HG03354 (cell line): Measurements from ENCODE around the gene ETV3L.

Experiments used
- ATAC-seq: cut with Tn5 transposase; IDR thresholded peaks from one replicate; pipeline ENCODE4 v1.9.1; 2021; ENCODE audit warnings: mild to moderate bottlenecking; ENCODE audit not compliant: unreplicated experiment, poor library complexity, severe bottlenecking

ETV3L gene

DNA sequence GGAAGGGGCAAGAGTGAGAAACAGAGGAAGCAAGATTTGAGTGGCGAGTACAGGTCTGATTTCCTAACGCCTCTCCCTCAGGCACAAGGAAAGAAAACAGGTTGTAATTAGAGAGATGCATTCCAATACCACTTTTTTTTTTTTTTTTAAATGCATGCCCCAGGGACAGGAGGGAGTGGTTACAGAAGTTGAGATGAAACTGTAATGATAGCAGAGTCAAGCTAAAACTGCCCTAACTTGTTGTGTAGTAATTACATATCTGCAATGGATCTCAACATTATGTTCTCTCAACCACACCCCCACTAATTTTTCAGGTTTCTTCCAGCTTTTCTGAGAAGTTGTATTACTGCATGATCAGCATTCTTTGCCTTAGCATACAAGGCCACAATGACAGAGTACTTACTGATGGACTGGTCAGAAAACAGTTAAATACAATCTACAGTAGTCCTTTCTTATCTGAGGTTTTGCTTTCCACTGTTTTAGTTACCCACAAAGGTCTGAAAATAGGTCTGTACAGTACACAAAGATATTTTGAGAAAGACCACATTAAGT, 33.1 kb upstream of the ETV3L start:
- ATAC-seq = no peak

DNA sequence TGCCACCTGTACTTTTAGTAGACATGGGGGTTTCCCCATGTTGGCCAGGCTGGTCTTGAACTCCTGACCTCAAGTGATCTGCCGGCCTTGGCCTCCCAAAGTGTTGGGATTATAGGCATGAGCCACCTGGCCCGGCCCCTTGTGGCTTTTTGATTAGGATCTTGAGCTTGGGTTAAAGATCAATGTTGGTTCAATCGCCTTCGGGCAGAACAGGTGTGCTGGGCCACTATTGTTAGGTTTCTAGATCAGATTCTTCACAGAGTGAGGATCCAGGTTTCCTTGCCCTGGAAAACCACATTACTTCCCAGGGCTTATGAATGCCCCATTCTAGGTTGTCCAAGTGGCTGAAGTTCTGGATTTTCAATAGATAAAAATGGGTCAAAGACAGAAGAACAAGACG, 32.5 kb upstream of the ETV3L start:
- ATAC-seq = no peak

DNA sequence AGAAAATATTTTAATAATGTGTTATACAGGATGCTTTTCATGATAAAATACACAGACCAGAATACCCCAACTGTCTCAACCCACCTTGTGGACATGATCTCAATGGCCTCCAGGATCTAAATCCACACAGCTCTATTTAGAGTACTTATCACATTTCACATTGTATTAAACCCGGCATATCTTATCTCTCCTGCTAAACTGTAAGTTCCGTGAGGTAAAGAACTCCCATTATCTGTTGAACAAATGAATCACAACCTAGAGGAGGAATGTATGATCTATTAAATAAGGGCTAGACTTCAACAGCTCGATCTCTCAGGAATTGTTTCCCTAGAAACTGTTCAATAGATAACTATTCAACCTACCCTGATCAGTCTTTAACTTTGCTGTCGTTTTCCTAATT, 31.7 kb upstream of the ETV3L start:
- ATAC-seq = no peak

DNA sequence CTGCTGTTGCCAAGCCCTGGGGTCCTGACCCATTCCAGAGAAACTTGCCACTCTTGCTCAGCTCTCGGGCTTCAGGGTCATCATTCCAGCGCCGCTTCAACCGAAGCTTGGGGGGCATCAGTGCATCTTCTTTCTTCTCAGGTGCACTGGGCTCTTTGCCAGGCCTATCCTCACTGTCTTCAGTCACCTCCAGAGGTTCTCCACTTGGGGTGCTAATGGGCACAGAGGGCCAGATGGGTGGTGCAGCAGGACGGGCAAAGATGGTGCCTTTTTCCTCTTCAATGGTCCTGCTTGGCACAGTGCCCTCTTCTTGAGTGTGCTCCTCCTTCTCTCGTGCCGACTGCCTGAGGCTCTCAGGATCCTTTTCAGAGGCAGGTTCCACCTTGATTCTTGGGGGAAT, 25.2 kb upstream of the ETV3L start:
- ATAC-seq = no peak

DNA sequence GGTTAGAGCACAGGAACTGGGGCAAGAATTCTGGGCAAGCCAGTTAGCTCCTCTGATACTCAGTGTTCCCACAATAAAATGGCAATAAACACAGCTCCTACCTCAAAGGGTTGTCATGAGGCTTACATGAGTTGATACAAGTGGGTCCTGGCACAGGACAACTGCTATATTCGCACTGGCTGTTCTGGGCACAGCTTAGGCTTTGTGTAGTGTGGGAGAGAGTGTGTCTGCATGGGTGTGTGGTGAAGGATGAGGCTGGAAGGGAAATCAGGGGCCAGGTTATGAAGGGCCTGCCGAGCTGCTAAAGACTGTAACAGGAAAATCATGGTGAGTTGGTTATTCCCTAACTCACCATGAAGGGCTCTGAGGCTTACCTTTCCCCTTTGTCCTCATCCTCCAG, 19.8 kb upstream of the ETV3L start:
- no peak for ATAC-seq

DNA sequence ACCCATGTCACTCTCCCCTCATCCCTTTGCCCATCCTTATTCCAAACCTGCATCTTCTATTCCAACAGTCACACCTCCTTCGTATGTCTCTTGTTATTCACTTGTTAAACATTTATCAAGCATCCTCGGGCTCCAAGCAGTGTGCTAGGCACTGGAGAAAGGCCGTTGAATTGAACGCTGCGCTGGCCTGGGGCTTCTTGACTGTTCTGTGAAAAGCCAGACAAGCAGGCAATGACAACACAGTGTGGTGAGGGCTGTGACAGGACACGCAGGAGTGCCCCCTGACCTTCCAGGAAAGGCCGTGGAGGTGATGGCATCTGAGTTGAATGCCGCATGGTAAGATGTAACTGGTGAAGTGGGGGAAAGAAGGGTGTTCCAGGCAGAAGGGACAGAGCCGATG, 19.4 kb upstream of the ETV3L start:
- ATAC-seq = no peak

DNA sequence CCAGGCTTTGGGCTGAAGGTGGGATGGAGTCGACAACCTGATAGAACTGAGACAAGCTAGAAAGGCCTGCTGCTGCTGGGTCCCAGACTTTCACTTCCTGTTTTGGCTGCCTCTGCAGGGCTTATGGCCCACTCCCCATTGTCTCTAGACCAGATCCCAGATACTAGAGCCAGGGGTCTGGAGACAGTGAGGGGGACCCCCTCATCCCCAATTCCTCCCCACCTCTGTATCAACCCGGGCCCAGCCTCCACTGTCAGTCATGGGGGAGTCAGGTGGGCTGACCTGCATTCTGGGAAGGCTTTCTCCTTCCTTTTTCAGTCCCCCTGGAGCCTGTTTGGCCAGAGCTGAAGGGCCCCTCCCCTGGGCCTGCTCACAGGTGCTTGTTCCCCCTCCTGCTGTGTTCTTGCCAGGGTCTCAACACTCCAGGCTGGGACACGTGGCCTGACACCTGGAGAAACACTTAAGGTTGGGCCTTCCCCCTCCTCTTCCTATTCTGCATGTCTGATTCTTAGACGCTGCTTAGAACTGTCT, 18.0 kb upstream of the ETV3L start:
- peak; percentile 66 for ATAC-seq

DNA sequence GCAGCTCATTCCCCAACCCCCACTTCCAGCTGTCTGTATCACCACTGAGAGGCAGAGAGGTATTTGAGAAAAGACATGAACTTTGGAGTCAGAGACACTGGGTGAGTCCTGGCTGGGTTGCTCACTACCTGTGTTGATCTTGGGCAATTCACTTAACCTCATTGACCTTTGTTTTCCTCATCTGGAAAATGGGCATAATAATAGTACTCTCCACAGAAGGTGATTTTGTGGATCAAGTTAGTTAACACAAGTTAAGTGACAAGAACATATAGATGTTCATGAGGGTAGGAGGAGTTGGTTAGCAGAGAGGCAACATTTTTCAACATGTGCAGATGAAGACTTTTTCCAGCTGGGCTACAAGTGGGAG, 17.1 kb upstream of the ETV3L start:
- no peak for ATAC-seq

DNA sequence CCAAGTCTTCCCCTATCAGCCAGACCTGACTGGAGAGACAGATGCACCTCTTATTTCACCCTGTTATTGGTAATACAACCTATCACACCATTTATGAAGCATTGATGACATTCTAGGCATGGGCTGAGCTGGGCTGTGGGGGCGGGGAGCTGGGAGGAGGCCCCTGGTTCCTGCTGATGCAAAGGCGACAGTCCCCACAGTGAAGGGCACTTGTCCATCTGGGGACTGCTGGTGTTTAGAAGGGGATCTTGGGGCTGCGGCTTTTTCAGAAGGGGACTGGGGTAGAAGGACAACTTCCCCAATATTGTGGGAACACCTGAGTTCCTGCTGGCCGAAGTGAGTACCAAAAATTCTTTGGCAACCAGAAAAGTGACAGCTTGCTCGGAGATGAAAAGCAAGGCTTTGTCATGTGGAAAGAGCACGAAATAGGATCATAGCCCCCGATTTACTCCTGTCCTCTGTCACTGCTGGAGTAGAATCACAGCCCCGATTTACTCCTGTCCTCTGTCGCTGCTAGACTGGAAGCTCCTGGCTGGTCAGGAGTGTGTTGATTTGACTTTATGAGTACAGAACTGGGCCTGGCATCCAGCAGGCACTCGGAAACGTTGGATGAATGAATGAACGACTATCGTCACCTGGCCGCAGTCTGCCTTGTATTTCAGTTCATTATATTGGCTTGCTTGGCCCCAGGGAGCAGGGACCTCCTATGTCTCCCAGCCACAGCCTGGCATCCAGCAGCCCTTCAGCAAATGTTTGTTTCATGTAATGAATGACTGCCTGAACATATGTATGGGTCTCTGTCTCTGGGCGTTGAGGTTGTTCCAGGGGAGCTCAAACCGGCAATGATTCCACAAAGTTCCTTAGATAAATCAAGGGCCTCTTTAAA, 16.5 kb upstream of the ETV3L start:
- no peak for ATAC-seq

DNA sequence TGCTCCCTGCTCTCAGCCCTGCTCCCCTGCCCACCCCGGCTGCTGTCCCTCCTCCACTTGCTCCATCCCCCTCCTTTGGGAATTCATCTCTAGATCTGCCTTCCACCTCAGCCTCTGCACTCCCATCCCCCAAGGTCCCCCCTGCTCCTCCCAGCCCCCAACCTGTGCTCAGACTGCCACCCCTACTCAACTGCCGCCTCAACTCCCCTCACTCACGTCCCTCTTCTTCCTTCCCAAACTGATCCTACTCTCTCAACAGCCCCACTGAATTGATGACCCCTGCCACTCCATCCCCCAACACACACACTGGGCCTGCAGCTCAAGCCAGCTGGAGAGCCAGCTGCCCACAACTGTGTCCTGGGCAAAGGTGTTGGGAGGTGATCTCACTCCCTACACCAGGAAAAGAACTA, 15.8 kb upstream of the ETV3L start:
- no peak for ATAC-seq

DNA sequence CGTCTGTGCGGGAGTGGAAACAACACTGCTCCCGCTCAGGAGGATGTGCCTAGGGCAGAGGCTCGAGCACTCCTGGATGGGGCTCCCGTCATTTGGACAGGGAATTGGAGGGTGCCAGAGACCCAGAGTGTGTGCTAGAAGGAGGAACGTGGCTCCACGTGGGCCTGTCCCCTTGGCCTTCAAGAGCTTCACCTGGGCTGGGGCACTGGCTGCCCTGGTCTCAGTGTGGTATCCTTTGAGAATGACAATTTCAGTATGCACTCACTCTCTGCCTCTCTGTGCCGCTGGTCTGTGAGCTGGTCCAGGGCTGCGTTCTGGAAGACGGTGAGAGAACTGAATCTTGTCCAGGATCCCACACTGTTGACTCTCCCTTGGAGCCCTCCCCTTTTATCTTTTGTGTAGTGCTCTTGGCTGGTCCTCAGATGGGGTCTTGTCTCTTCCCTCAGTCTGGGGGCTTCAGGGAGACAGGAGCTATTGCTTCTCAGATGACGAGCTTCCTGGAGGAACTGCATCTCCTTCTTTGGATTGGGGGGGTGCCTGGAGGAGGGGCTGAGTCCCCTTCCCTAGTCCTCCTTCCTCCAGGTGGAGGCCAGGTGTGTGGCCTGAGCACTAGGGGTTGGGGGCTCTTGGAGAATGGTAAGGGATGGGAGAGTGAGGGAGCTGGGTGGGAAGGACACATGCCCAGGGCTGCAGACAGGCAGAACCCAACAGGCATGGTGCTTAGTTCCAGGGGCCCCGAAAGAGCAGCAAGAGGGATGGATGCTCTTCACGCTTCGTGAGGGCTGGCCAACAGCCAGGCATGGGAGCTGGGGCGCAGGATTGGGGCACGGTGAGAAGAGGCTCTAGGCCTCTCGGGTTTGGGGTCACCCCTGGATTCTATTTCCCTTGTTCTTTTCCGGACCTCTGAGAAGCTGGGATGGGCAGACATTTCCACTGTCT, 14.8 kb upstream of the ETV3L start:
- ATAC-seq = no peak

DNA sequence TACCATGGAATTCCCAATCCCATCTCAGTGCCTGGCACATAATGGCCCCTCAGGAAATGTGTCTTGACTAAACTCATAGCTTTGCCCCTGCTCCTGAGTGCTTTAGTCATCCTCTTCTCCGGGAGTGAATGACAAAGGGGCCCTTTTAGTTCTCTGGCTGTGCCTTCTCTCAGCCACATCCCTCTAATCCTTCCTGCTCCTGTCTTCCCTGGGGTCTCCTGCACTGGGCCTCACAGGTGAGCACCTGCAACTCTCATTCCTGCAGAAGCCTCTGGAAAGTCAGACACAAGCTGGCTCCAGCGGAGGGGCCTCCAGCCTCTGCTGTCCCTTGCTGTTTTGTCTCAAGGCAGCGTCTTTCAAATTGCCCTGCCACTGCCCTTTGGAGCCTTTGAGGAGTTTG, 14.0 kb upstream of the ETV3L start:
- ATAC-seq = no peak

DNA sequence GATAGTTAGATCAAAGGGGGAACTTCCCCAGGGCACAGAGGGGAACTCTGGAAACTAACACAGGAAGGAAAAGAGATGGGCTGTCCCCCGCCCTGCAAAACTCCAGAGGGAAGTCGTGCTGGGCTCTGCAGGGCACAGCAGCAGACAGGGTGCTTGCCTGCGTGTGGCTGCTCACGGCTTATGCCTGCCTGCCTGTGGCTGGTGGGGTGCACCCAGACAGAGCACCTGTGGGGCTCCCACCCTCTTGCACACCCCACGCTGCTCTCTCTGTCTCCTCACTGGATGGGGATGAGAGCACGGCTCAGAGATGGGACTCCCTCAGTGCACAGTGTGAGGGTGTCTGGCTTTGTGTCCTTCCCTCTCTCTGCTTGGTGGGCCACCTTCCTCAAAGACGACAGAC, 13.5 kb upstream of the ETV3L start:
- ATAC-seq = no peak

DNA sequence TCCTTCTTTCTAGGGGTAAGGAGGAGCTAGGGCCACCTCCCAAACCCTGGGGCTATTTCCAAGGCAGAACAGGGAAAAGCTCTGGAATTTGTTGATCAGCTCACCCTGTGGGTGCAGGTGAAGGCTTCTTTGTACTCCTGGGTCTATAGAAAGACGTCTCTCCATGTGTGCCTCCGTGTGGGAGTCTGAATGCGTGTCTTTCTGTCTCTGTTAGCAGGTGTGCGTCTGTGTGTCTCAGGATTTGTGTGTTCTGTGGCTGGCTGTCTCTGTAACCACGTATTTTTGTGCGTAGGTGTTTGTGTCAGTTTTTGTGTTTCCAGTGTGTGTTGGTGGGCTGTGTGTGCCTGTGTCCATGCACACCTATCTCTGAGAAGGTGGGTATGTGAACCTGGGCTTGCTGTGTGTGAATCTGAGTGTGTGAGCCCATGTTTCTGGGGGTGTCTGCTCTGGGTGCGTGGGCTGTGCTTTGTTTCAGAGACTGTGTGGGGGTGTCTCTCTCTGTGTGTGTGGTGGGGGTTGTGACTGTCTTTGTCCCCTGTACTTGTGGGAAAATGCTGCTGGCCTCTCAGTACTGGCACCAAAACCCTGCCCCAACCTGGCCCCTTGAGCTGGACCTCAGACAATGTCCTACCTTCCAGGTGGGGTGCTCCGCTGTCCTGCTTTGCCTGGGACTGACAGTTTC, 12.7 kb upstream of the ETV3L start:
- ATAC-seq = no peak

DNA sequence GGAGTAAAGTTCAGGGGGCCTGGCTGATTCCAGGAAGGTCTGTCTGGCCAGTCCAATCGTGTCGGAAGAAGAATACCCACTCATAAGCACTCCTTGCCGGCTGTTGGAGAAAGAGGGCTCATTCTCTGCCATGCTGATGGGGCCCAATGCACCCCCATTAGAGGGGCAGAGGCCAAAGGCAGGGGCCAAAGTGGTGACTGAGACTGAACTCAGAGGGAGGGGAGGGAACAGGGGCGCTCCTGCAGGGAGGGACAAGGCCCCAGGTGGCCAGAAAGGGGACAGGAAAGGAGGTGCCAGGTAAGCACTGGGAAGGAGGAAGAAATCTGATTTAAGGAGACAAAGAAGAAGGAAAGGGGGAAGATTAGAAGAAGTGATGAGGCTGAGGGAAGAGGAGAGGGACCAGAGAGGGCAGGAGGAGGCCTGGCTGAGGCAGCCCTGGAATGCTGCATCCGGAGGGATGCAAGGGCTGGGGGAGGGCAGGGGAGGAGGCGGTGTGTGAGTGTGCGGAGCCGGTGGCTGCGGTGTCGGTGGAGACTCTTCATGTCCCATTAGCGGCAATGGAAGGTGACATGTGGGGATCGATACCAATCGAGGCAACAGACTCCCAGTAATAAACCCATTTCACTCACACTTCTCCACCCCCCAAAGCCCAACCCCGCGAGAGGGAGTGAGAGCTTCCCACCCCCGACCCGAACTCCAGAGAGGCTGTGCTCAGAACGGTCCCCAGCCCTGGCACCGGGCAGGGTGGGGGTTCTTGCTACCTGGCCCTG, 12.0 kb upstream of the ETV3L start:
- ATAC-seq = no peak

DNA sequence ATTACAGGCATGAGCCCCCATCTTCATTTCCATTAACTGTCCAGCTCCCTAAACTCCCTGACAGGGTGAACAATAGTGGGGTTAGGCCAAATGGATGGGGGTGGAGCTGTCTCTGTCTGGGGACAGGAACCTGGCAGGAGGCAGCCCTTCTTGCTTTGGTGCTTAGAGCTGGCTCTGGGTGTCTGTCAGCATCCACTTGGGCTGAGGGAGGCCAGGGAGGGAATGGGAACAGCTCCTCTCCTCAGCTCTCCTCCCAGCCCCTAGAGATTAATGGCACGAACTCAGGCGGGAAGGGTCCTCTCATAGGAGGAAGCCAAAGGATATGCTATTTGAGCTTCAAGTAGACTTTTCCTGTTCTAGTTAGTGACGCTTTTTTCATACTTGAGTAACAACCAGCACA, 11.1 kb upstream of the ETV3L start:
- no peak for ATAC-seq

DNA sequence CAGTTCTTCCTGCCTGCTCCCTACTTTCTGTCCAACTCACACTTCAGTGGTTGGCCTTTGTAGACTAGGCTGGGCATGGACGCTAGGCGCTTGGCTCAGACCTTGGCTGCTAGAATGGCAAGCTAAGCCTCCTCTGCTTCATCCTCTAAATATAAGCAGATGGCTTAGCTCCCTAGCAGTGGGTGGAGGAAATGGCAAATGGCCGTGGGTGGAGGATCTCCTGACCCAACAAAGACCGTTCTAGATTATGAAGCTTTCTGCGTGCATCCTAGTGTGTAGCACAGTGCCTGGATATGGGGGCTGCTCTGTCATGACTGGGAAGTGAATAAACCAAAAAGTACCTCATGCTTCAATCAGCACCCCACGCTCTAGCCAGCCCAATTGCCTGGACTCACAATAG, 10.4 kb upstream of the ETV3L start:
- ATAC-seq = no peak

DNA sequence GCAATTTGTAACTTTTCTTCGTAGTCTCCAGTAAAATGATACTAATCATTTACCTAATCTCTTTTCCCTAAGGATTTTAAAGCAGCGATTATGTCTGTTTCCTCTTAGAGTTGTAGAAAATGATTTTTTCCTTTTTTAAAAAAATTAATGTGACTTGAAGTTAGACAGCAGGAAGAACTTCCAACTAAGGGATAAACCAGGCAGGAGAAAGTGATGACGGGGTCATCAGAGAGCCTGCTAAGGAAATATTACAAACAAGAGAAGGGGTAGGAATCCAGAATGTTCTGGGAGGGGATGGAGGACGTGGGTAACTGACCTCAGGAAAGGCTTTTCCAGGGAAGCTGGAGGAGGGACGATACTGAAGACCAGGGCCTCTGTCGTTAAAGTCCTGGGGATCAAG, 8.8 kb upstream of the ETV3L start:
- no peak for ATAC-seq

DNA sequence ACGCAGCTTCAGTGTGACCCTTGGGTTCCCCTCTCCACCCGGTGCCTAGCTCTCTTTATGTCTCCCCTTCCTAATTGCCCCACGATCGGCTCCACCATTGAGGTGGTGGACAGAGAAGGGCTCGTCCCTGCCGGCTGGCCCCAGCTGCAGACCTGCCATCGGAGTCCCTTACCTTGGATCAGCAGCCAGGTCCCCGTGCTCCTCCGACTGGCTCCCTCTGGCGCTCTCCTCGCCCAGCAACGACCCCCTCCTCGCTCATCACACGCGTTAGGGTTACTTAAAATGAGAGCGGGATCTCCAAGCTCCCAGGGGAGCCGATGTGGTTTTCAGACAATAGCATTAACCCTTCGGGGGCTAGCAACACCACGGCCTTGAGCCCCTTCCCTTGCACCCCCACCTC, 8.1 kb upstream of the ETV3L start:
- ATAC-seq = no peak
